GM23248 (cell line): ENCODE data around the gene ARRDC1.

ENCODE experiments used
- EZH2 ChIP-seq: fragments of 200-600 bp; sonication (generic); IDR thresholded peaks from 2 replicates; pipeline ENCODE4 v1.6.1; 2018; ENCODE audit warnings: antibody characterized with exemption, mild to moderate bottlenecking; ENCODE audit not compliant: insufficient read depth, poor library complexity, severe bottlenecking
- EZH2phosphoT487 ChIP-seq: fragments of 200-600 bp; sonication (generic); IDR thresholded peaks from 2 replicates; pipeline ENCODE4 v1.6.1; 2018; ENCODE audit warnings: antibody characterized with exemption, moderate library complexity, mild to moderate bottlenecking, low read depth; ENCODE audit not compliant: insufficient read depth

GRCh38 chr9:137556069-137556838 is 49.2 kb upstream of the ARRDC1 start:
- TF ChIP-seq EZH2: no peak
- TF ChIP-seq EZH2phosphoT487: no peak
